Spleen (tissue), 11 donors: Measurements from ENCODE around the gene CABLES2. TPM values are rescaled to one million over a fixed set of nuclear protein-coding genes. Genes with fewer than 3 reads are reported as not detected.

Experiments used
- DNase-seq: peaks from one replicate; pipeline ENCODE4 v3.0.0-alpha.2; 2020
- H3K27ac ChIP-seq, 8 donors: fragments of 200-600 bp; sonication (generic) in 7 of 8; 1 replicate in 4 of 8; 2 replicates in 4 of 8; pipeline versions ENCODE4 v1.5.0 to v1.8.0; 2016 to 2021; ENCODE audit warnings: inconsistent platforms in 4 of 8, mild to moderate bottlenecking in 4 of 8, moderate library complexity in 1 of 8
- H3K27me3 ChIP-seq, 7 donors: fragments of 200-600 bp; sonication (generic) in 6 of 7; replicated peaks in 1 of 7; 1 replicate in 4 of 7; 2 replicates in 3 of 7; pipeline versions ENCODE4 v1.5.0 to v1.8.0; 2016 to 2021; ENCODE audit warnings: inconsistent platforms in 3 of 7, mild to moderate bottlenecking in 1 of 7
- H3K36me3 ChIP-seq, 6 donors: fragments of 200-600 bp; sonication (generic) in 5 of 6; 1 replicate in 4 of 6; 2 replicates in 2 of 6; pipeline versions ENCODE4 v1.5.0 to v1.8.0; 2016 to 2021; ENCODE audit warnings: inconsistent platforms in 2 of 6
- H3K4me1 ChIP-seq, 6 donors: fragments of 200-600 bp; sonication (generic) in 5 of 6; 1 replicate in 3 of 6; 2 replicates in 3 of 6; pipeline versions ENCODE4 v1.5.0 to v1.8.0; 2016 to 2021; ENCODE audit warnings: inconsistent platforms in 3 of 6
- H3K4me3 ChIP-seq, 8 donors: fragments of 200-600 bp; sonication (generic) in 7 of 8; 1 replicate in 4 of 8; 2 replicates in 4 of 8; pipeline versions ENCODE4 v1.5.0 to v1.8.0; 2016 to 2021; ENCODE audit warnings: inconsistent platforms in 4 of 8, mild to moderate bottlenecking in 4 of 8, moderate library complexity in 2 of 8
- H3K9me3 ChIP-seq, 8 donors: fragments of 200-600 bp; sonication (generic) in 7 of 8; 1 replicate in 4 of 8; 2 replicates in 4 of 8; pipeline versions ENCODE4 v1.5.0 to v1.8.0; 2016 to 2021; ENCODE audit warnings: inconsistent platforms in 4 of 8
- POLR2A ChIP-seq, 3 donors: fragments of 450-650 bp; IDR thresholded peaks; one replicate each; pipeline ENCODE4 v1.5.1; 2017; ENCODE audit warnings: antibody characterized with exemption in 3 of 3, mild to moderate bottlenecking in 1 of 3
- POLR2AphosphoS5 ChIP-seq, 3 donors: sonication (generic); formaldehyde crosslinking; IDR thresholded peaks; one replicate each; pipeline ENCODE4 v1.5.1; 2017; ENCODE audit warnings: antibody characterized with exemption in 3 of 3
- WGBS, 5 donors: extraction: QIAGEN DNeasy Blood & Tissue Kit in 3 of 5; methylation state at CpG; one replicate each; pipeline versions ENCODE4 v1.1.5 to v1.1.7; 2013 to 2018; 5-methylcytosine and 5-hydroxymethylcytosine counted together
- intact Hi-C: fragments of 100-400 bp; cut with DNase I; formaldehyde crosslinking; loops from one replicate; pipeline ENCODE4 v1.15.0; 2023; ENCODE audit warnings: low total_unique reads
- polyA plus RNA-seq, 3 donors: library from polyadenylated mRNA; stranded (reverse); fragments of 200-250 nt; gene quantifications; one replicate each; pipeline ENCODE4 v1.2.1, GENCODE V29; 2013
- total RNA-seq, 7 donors: library from RNA; depleted of rRNA in 3 of 7; stranded (reverse); fragments of >200 nt in 3 of 7; fragmentation: NEBNext Ultra II Directional in 4 of 7; extraction: Animal tissue kit (Norgen Biotek cat#: 25700) in 4 of 7; gene quantifications; one replicate each; pipeline versions ENCODE4 v1.1.0 to v1.2.1, GENCODE V29; 2016 to 2021
- TF ChIP-seq, protein P1 (sequence below), 11 experiments: fragments of 200-600 bp in 7 of 11; fragments of 450-650 bp in 4 of 11; sonication (generic) in 4 of 11; IDR thresholded peaks in 8 of 11; conservative IDR thresholded peaks in 3 of 11; 1 replicate in 7 of 11; 2 replicates in 4 of 11; pipeline versions ENCODE4 v1.4.0 to v1.8.0; 2016 to 2021; ENCODE audit warnings: antibody characterized with exemption in 11 of 11, inconsistent platforms in 4 of 11, mild to moderate bottlenecking in 1 of 11
- donor health status: healthy with polysubstance abuse.
- donor health status: DM: no; HTN: no; CAD: no; lungs with moderate emphysema.
- donor health status: DM: no; HTN: no; CAD: no.
- donor health status: Bipolar disorder and iron deficiency.
- donor health status: healthy.
- donor health status: DM: no; HTN: no; CAD: no.
- donor health status: DM: yes; HTN: yes; CAD: no.

Gene CABLES2
- total and polyA plus RNA-seq, 10 donors: 2.0 to 5.9 (median 4.0) TPM

GRCh38 chr20:62368976-62369814, 37.9 kb downstream of the CABLES2 start:
- peaks cover 13 to 60% (median 49%) of the 10 kb centered on the region in 6 donors for H3K4me1 ChIP-seq
- intact Hi-C loops: no loop called here

GRCh38 chr20:62368392-62368975, 38.6 kb downstream of the CABLES2 start:
- TF ChIP-seq, protein P1, sequence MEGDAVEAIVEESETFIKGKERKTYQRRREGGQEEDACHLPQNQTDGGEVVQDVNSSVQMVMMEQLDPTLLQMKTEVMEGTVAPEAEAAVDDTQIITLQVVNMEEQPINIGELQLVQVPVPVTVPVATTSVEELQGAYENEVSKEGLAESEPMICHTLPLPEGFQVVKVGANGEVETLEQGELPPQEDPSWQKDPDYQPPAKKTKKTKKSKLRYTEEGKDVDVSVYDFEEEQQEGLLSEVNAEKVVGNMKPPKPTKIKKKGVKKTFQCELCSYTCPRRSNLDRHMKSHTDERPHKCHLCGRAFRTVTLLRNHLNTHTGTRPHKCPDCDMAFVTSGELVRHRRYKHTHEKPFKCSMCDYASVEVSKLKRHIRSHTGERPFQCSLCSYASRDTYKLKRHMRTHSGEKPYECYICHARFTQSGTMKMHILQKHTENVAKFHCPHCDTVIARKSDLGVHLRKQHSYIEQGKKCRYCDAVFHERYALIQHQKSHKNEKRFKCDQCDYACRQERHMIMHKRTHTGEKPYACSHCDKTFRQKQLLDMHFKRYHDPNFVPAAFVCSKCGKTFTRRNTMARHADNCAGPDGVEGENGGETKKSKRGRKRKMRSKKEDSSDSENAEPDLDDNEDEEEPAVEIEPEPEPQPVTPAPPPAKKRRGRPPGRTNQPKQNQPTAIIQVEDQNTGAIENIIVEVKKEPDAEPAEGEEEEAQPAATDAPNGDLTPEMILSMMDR (IDR thresholded peaks at IDR 0.05 in 8 of 11, conservative IDR thresholded peaks at IDR 0.05 in 3 of 11): no peak
- TF ChIP-seq POLR2AphosphoS5 (IDR thresholded peaks at IDR 0.05) (no peak), POLR2A (IDR thresholded peaks at IDR 0.05) (no peak)
- Histone ChIP-seq H3K36me3 (no peaks in the 10 kb centered on the region), H3K9me3 (no peaks in the 10 kb centered on the region), H3K4me1 (peaks cover 13 to 67% (median 53%) of the 10 kb centered on the region in 6 donors), H3K27ac (peak overlapping the region in 4 of 8 donors; percentile 59 to 86 (median 82)), H3K4me3 (peak overlapping the region in 6 of 8 donors; percentile 58 to 90 (median 66)), H3K27me3 (peaks cover 0 to 79% (median 32%) of the 10 kb centered on the region in 7 donors)
- 5 to 10% (median 8%) methylated on average over 13 to 15 of the region's 15 CpGs for WGBS, 5 donors
- no peak for DNase-seq
- intact Hi-C loops: no loop called here

More at GRCh38 chr20:62368976-62369814, 37.9 kb downstream of the CABLES2 start:
- Histone ChIP-seq H3K27me3 (peaks cover 0 to 79% (median 32%) of the 10 kb centered on the region in 7 donors), H3K27ac (peak overlapping the region in 1 of 8 donors; percentile 86), H3K36me3 (no peaks in the 10 kb centered on the region), H3K9me3 (no peaks in the 10 kb centered on the region), H3K4me3 (peak overlapping the region in 2 of 8 donors; percentile 76 to 90)
- WGBS, 5 donors: 24 to 30% (median 28%) methylated on average over 20 to 28 of the region's 28 CpGs
- TF ChIP-seq, protein P1 (IDR thresholded peaks at IDR 0.05 in 8 of 11, conservative IDR thresholded peaks at IDR 0.05 in 3 of 11): peak in 8 of 11 experiments; percentile 24 to 69 (median 55)
- peak in 2 of 3 donors; percentile 31 to 64 for TF ChIP-seq POLR2AphosphoS5 (IDR thresholded peaks at IDR 0.05)
- no peak for TF ChIP-seq POLR2A (IDR thresholded peaks at IDR 0.05)
- DNase-seq: no peak

DNA sequence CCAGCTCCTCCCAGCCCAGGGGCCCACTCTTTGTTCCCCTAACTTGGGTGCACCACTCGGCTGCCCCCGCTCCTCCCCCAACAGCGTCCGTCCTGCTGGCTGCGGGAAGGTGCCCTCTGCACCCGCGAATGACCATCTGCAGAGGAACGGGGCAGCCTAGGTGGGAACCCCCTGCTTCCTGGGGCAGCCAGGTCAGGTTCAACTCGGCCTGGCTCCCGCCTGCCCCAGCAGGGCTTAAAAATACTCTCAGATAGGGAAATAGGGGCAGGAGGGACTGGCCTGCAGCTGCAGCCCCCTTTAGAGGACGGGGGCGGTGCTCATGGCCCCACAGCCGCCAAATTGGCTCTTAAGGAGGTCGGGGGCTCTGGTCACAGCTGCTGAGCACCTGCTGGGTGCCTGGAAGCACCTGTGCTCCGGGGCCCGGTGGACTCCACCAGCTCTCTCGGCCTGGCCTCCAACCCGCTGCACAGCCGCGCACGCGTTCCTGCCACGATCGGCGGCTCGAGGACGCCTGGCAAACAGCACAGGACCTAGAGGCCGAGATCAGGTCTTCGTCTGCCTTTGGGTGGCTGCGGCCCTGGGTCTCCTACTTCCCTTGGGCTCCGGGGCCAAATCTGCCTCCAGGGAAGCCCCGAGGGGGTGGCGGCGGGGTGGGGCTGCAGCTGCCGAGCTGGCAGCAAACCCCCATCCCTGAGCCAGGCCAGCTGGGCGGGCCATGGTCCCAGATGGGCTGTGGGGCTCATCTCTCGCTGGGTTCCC, 39.3 kb downstream of the CABLES2 start:
- H3K36me3 ChIP-seq: no peaks in the 10 kb centered on the region
- DNase-seq: no peak
- TF ChIP-seq, protein P1 (IDR thresholded peaks at IDR 0.05 in 8 of 11, conservative IDR thresholded peaks at IDR 0.05 in 3 of 11): no peak
- peak in 2 of 3 donors; percentile 28 to 45 for TF ChIP-seq POLR2AphosphoS5 (IDR thresholded peaks at IDR 0.05)
- H3K9me3 ChIP-seq: no peaks in the 10 kb centered on the region
- peak overlapping the region in 7 of 8 donors; percentile 36 to 86 (median 74) for H3K27ac ChIP-seq
- peaks cover 13 to 74% (median 56%) of the 10 kb centered on the region in 6 donors for H3K4me1 ChIP-seq
- peaks cover 0 to 79% (median 32%) of the 10 kb centered on the region in 7 donors for H3K27me3 ChIP-seq
- 3 to 5% (median 3%) methylated on average over 14 to 37 of the region's 37 CpGs for WGBS, 5 donors
- intact Hi-C loops: no loop called here
- H3K4me3 ChIP-seq: peak overlapping the region; percentile 58 to 90 (median 64)
